HepG2 (cell line): ENCODE data around the gene GDAP1L1. TPM values are rescaled to one million over a fixed set of nuclear protein-coding genes. Genes with fewer than 3 reads are reported as not detected.

ENCODE experiments used
- ISL2 ChIP-seq: sonication (generic); formaldehyde crosslinking; IDR thresholded peaks from 2 replicates; pipeline ENCODE4 v1.5.0; 2020; ENCODE audit warnings: missing genetic modification reagents
- NFRKB ChIP-seq: fragments of 450-650 bp; IDR thresholded peaks from 2 replicates; pipeline ENCODE4 v1.6.1; 2017
- NFYC ChIP-seq: IDR thresholded peaks from 2 replicates; pipeline ENCODE4 v1.6.1; 2016; ENCODE audit warnings: missing genetic modification reagents, missing compliant biosample characterization
- SAP130 ChIP-seq: IDR thresholded peaks from 2 replicates; pipeline ENCODE4 v1.6.1; 2016; ENCODE audit warnings: low read depth
- ZBTB38 ChIP-seq: sonication (generic); formaldehyde crosslinking; IDR thresholded peaks from 2 replicates; pipeline ENCODE4 v1.5.1; 2020; ENCODE audit warnings: mild to moderate bottlenecking, missing genetic modification reagents
- ZFYVE20 ChIP-seq: sonication (generic); formaldehyde crosslinking; IDR thresholded peaks from 2 replicates; pipeline ENCODE4 v1.8.0; 2023; ENCODE audit warnings: low read depth, mild to moderate bottlenecking, moderate library complexity, missing genetic modification reagents, borderline replicate concordance
- ZMYM3 ChIP-seq: sonication (generic); formaldehyde crosslinking; IDR thresholded peaks from 2 replicates; pipeline ENCODE4 v1.5.1; 2020; ENCODE audit warnings: mild to moderate bottlenecking, missing genetic modification reagents
- ZNF44 ChIP-seq: sonication (generic); formaldehyde crosslinking; IDR thresholded peaks from 2 replicates; pipeline ENCODE4 v1.5.1; 2020; ENCODE audit warnings: mild to moderate bottlenecking, missing genetic modification reagents
- ZNF737 ChIP-seq: sonication (generic); formaldehyde crosslinking; IDR thresholded peaks from 2 replicates; pipeline ENCODE4 v1.5.0; 2020; ENCODE audit warnings: missing genetic modification reagents, mild to moderate bottlenecking, borderline replicate concordance
- polyA plus RNA-seq, 8 experiments: library from polyadenylated mRNA; depleted of rRNA in 3 of 8; stranded (reverse) in 7 of 8; unstranded in 1 of 8; fragments of >200 nt; fragmentation: Illumina TruSeq in 4 of 8; extraction: Trizol in 4 of 8; gene quantifications; 2 replicates each; pipeline versions ENCODE4 v1.2.1 to v1.2.3, GENCODE V29; 2011 to 2016; ENCODE audit warnings: low read depth in 4 of 8, missing spikeins in 1 of 8, mixed read lengths in 1 of 8; ENCODE audit not compliant: insufficient read depth in 1 of 8
- total RNA-seq, 5 experiments: library from RNA; depleted of rRNA; stranded (reverse); fragments of >200 nt; fragmentation: Illumina TruSeq; extraction: Trizol; gene quantifications; 2 replicates each; pipeline ENCODE4 v1.2.3, GENCODE V29; 2016; ENCODE audit warnings: low read depth in 1 of 5
- TF ChIP-seq, protein P1 (sequence below): IDR thresholded peaks from 2 replicates; pipeline ENCODE4 v1.6.1; 2016; ENCODE audit warnings: mild to moderate bottlenecking
- TF ChIP-seq, protein P2 (sequence below): sonication (generic); formaldehyde crosslinking; IDR thresholded peaks from 2 replicates; pipeline ENCODE4 v1.4.0; 2020; ENCODE audit warnings: mild to moderate bottlenecking, missing genetic modification reagents, borderline replicate concordance
- TF ChIP-seq, protein P3 (sequence below): sonication (generic); formaldehyde crosslinking; IDR thresholded peaks from 2 replicates; pipeline ENCODE4 v1.9.0; 2022; ENCODE audit warnings: missing genetic modification reagents, mild to moderate bottlenecking, borderline replicate concordance
- TF ChIP-seq, protein P4 (sequence below): sonication (generic); formaldehyde crosslinking; IDR thresholded peaks from 2 replicates; pipeline ENCODE4 v1.5.1; 2020; ENCODE audit warnings: mild to moderate bottlenecking, missing genetic modification reagents, borderline replicate concordance
- TF ChIP-seq, protein P5 (sequence below): sonication (generic); formaldehyde crosslinking; IDR thresholded peaks from 2 replicates; pipeline ENCODE4 v1.9.0; 2021; ENCODE audit warnings: missing genetic modification reagents, borderline replicate concordance
- TF ChIP-seq, protein P6 (sequence below): sonication (generic); formaldehyde crosslinking; IDR thresholded peaks from 2 replicates; pipeline ENCODE4 v1.4.0; 2020; ENCODE audit warnings: mild to moderate bottlenecking, missing genetic modification reagents

GDAP1L1 gene
- total and polyA plus RNA-seq, 2 of the 13 experiments (the other 11 are each of a cell fraction or from before 2014, with no cell fraction given) = 0.04 TPM; not detected in 1

DNA sequence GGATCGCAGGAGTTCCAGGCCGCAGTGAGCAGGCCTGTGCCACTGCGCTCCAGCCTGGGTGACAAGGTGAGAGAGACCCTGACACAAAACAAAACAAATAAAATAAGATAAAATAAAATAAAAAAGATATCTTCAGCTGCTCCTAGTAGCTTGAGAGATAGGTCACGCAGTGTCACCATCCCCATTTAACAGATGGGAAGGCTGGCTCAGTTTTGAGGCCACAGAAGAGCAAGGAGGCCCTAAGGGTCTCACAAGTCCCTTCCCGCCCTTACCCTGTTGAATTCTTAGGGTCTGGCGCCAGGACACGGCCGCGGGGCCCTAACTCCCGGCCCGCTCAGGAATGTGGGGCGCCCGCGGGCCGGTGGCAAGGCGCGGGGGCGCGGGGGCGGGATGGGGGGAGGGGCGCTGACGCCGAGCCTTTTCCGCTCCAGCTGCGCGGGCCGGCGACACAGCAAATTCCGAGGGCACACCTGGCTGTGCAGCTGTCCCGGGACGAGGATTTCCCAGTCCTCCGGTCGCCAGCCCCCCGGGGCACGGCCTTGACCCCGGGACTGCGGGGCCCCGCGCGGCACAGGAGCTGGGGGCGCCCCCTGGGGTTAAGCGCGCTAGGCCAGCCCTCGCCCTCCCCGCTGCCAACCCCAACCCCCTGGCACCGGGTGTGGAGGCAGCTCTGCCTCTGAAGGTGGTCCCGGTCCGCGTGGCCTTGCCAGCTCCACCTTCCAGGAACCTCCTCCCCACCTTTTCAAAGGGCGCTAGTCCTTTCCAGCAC, 79.5 kb downstream of the GDAP1L1 start (continued):
- TF ChIP-seq, protein P1, sequence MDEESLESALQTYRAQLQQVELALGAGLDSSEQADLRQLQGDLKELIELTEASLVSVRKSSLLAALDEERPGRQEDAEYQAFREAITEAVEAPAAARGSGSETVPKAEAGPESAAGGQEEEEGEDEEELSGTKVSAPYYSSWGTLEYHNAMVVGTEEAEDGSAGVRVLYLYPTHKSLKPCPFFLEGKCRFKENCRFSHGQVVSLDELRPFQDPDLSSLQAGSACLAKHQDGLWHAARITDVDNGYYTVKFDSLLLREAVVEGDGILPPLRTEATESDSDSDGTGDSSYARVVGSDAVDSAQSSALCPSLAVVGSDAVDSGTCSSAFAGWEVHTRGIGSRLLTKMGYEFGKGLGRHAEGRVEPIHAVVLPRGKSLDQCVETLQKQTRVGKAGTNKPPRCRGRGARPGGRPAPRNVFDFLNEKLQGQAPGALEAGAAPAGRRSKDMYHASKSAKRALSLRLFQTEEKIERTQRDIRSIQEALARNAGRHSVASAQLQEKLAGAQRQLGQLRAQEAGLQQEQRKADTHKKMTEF (CRISPR knock-in tag) = peak; percentile 40; the same call in 1 of the 2 replicates
- TF ChIP-seq, protein P2, sequence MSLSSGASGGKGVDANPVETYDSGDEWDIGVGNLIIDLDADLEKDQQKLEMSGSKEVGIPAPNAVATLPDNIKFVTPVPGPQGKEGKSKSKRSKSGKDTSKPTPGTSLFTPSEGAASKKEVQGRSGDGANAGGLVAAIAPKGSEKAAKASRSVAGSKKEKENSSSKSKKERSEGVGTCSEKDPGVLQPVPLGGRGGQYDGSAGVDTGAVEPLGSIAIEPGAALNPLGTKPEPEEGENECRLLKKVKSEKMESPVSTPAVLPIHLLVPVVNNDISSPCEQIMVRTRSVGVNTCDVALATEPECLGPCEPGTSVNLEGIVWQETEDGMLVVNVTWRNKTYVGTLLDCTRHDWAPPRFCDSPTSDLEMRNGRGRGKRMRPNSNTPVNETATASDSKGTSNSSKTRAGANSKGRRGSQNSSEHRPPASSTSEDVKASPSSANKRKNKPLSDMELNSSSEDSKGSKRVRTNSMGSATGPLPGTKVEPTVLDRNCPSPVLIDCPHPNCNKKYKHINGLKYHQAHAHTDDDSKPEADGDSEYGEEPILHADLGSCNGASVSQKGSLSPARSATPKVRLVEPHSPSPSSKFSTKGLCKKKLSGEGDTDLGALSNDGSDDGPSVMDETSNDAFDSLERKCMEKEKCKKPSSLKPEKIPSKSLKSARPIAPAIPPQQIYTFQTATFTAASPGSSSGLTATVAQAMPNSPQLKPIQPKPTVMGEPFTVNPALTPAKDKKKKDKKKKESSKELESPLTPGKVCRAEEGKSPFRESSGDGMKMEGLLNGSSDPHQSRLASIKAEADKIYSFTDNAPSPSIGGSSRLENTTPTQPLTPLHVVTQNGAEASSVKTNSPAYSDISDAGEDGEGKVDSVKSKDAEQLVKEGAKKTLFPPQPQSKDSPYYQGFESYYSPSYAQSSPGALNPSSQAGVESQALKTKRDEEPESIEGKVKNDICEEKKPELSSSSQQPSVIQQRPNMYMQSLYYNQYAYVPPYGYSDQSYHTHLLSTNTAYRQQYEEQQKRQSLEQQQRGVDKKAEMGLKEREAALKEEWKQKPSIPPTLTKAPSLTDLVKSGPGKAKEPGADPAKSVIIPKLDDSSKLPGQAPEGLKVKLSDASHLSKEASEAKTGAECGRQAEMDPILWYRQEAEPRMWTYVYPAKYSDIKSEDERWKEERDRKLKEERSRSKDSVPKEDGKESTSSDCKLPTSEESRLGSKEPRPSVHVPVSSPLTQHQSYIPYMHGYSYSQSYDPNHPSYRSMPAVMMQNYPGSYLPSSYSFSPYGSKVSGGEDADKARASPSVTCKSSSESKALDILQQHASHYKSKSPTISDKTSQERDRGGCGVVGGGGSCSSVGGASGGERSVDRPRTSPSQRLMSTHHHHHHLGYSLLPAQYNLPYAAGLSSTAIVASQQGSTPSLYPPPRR (CRISPR knock-in tag) = 0 out of 2 replicates have a peak, but pooled peaks have one; percentile 63
- TF ChIP-seq, protein P3, sequence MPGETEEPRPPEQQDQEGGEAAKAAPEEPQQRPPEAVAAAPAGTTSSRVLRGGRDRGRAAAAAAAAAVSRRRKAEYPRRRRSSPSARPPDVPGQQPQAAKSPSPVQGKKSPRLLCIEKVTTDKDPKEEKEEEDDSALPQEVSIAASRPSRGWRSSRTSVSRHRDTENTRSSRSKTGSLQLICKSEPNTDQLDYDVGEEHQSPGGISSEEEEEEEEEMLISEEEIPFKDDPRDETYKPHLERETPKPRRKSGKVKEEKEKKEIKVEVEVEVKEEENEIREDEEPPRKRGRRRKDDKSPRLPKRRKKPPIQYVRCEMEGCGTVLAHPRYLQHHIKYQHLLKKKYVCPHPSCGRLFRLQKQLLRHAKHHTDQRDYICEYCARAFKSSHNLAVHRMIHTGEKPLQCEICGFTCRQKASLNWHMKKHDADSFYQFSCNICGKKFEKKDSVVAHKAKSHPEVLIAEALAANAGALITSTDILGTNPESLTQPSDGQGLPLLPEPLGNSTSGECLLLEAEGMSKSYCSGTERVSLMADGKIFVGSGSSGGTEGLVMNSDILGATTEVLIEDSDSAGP (CRISPR knock-in tag) = no peak; the same call in 1 of the 2 replicates
- TF ChIP-seq ISL2 (CRISPR knock-in tag) (peak; percentile 39; the same call in 1 of the 2 replicates), ZNF44 (CRISPR knock-in tag) (no peak), ZBTB38 (CRISPR knock-in tag) (no peak), ZFYVE20 (CRISPR knock-in tag) (no peak), NFRKB (no peak), ZMYM3 (CRISPR knock-in tag) (0 out of 2 replicates have a peak, but pooled peaks have one; percentile 9), SAP130 (CRISPR knock-in tag) (peak; percentile 37; the same call in 1 of the 2 replicates), NFYC (CRISPR knock-in tag) (no peak), ZNF737 (CRISPR knock-in tag) (no peak)
- TF ChIP-seq, protein P4, sequence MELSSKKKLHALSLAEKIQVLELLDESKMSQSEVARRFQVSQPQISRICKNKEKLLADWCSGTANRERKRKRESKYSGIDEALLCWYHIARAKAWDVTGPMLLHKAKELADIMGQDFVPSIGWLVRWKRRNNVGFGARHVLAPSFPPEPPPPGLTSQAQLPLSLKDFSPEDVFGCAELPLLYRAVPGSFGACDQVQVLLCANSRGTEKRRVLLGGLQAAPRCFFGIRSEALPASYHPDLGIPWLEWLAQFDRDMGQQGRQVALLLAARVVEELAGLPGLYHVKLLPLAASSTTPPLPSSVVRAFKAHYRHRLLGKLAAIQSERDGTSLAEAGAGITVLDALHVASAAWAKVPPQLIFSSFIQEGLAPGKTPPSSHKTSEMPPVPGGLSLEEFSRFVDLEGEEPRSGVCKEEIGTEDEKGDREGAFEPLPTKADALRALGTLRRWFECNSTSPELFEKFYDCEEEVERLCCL (CRISPR knock-in tag) = no peak
- TF ChIP-seq, protein P5, sequence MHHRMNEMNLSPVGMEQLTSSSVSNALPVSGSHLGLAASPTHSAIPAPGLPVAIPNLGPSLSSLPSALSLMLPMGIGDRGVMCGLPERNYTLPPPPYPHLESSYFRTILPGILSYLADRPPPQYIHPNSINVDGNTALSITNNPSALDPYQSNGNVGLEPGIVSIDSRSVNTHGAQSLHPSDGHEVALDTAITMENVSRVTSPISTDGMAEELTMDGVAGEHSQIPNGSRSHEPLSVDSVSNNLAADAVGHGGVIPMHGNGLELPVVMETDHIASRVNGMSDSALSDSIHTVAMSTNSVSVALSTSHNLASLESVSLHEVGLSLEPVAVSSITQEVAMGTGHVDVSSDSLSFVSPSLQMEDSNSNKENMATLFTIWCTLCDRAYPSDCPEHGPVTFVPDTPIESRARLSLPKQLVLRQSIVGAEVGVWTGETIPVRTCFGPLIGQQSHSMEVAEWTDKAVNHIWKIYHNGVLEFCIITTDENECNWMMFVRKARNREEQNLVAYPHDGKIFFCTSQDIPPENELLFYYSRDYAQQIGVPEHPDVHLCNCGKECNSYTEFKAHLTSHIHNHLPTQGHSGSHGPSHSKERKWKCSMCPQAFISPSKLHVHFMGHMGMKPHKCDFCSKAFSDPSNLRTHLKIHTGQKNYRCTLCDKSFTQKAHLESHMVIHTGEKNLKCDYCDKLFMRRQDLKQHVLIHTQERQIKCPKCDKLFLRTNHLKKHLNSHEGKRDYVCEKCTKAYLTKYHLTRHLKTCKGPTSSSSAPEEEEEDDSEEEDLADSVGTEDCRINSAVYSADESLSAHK = no peak
- TF ChIP-seq, protein P6, sequence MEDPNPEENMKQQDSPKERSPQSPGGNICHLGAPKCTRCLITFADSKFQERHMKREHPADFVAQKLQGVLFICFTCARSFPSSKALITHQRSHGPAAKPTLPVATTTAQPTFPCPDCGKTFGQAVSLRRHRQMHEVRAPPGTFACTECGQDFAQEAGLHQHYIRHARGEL (CRISPR knock-in tag) = 0 out of 2 replicates have a peak, but pooled peaks have one; percentile 35
